Gastroesophageal sphincter (tissue), 4 donors: ENCODE results near the gene SSH2. TPM values are rescaled to one million over a fixed set of nuclear protein-coding genes. Genes with fewer than 3 reads are reported as not detected.
A peak's percentile ranks its signal among the peaks of the same experiment; 100 is the strongest.
"Not testable (repeated sequence)": the region's sequence is repeated elsewhere in the genome, so short reads cannot be mapped to it uniquely, and the experiment has no call there.

Source experiments
- ATAC-seq: fragments of 150-250 bp; one replicate; pipeline ENCODE4 v1.9.1; 2016; ENCODE audit warnings: mild to moderate bottlenecking, moderate library complexity
- H3K27ac ChIP-seq, 4 donors: fragments of 200-600 bp; sonication (generic) in 3 of 4; 1 replicate in 3 of 4; 2 replicates in 1 of 4; pipeline ENCODE4 v1.5.1; 2016 to 2019
- H3K27me3 ChIP-seq: fragments of 200-600 bp; sonication (generic); one replicate; pipeline ENCODE4 v1.5.1; 2019
- H3K36me3 ChIP-seq, 2 donors: fragments of 200-600 bp; sonication (generic); one replicate each; pipeline ENCODE4 v1.5.1; 2019; ENCODE audit warnings: control low read depth in 1 of 2
- H3K4me1 ChIP-seq, 3 donors: fragments of 200-600 bp; sonication (generic); 1 replicate in 2 of 3; 2 replicates in 1 of 3; pipeline ENCODE4 v1.5.1; 2016 to 2019; ENCODE audit warnings: control low read depth in 2 of 3
- H3K4me3 ChIP-seq, 2 donors: fragments of 200-600 bp; sonication (generic); one replicate each; pipeline ENCODE4 v1.5.1; 2019; ENCODE audit warnings: mild to moderate bottlenecking in 1 of 2, moderate library complexity in 1 of 2
- H3K9me3 ChIP-seq, 3 donors: fragments of 200-600 bp; sonication (generic); one replicate each; pipeline ENCODE4 v1.5.1; 2017 to 2019; ENCODE audit warnings: control low read depth in 2 of 3
- CTCF ChIP-seq, 4 experiments: fragments of 200-600 bp in 2 of 4; fragments of 450-650 bp in 2 of 4; sonication (generic) in 1 of 4; IDR thresholded peaks; one replicate each; pipeline ENCODE4 v1.5.1; 2017 to 2019; ENCODE audit warnings: antibody characterized with exemption in 4 of 4, mild to moderate bottlenecking in 2 of 4, moderate library complexity in 2 of 4
- EP300 ChIP-seq: sonication (generic); formaldehyde crosslinking; IDR thresholded peaks from one replicate; pipeline ENCODE4 v1.6.1; 2017; ENCODE audit warnings: antibody characterized with exemption, mild to moderate bottlenecking
- POLR2A ChIP-seq, 2 donors: fragments of 450-650 bp; IDR thresholded peaks; one replicate each; pipeline ENCODE4 v1.6.1; 2017; ENCODE audit warnings: antibody characterized with exemption in 2 of 2, mild to moderate bottlenecking in 2 of 2, moderate library complexity in 1 of 2
- POLR2AphosphoS5 ChIP-seq: sonication (generic); formaldehyde crosslinking; IDR thresholded peaks from one replicate; pipeline ENCODE4 v1.6.1; 2017; ENCODE audit warnings: antibody characterized with exemption
- WGBS, 2 donors: methylation state at CpG; one replicate each; pipeline ENCODE4 v1.1.5; 2018; ENCODE audit warnings: low coverage in 1 of 2; 5-methylcytosine and 5-hydroxymethylcytosine counted together
- total RNA-seq, 4 donors: library from RNA; depleted of rRNA; stranded (reverse); fragments of >200 nt; gene quantifications; one replicate each; pipeline ENCODE4 v1.1.0, GENCODE V29; 2016

SSH2 gene
- total RNA-seq, 4 donors from 2014 or later: 16.0 to 39.7 (median 24.9) TPM

- ATAC-seq: no peak
- Histone ChIP-seq H3K9me3 (no peaks in the 10 kb centered on the region), H3K27ac (peak overlapping the region in 3 of 4 donors; percentile 17 to 56 (median 49)), H3K4me1 (peaks cover 11 to 56% (median 22%) of the 10 kb centered on the region in 3 donors), H3K27me3 (no peaks in the 10 kb centered on the region), H3K36me3 (peaks cover 0 to 9% of the 10 kb centered on the region in 2 donors), H3K4me3 (no peak overlapping the region)
- TF ChIP-seq POLR2AphosphoS5 (no peak), CTCF (IDR thresholded peaks at IDR 0.05) (peak in 1 of 4 experiments; percentile 18), POLR2A (IDR thresholded peaks at IDR 0.05) (no peak)
- 35 to 66% methylated on average over 2 of the region's 2 CpGs for WGBS, 2 donors
Measured at GRCh38 chr17:29682054-29682453, 248.0 kb downstream of the SSH2 start.

- Histone ChIP-seq H3K4me3 (no peak overlapping the region), H3K4me1 (peaks cover 9 to 60% (median 22%) of the 10 kb centered on the region in 3 donors), H3K27ac (peak overlapping the region; percentile 66 to 78 (median 74)), H3K27me3 (no peaks in the 10 kb centered on the region), H3K9me3 (no peaks in the 10 kb centered on the region), H3K36me3 (peaks cover 0 to 16% of the 10 kb centered on the region in 2 donors)
- no peak for ATAC-seq
- TF ChIP-seq POLR2AphosphoS5: no peak
- no peak for TF ChIP-seq POLR2A (IDR thresholded peaks at IDR 0.05)
- TF ChIP-seq CTCF (IDR thresholded peaks at IDR 0.05): no peak
- TF ChIP-seq EP300: no peak
- WGBS, 2 donors: 11 to 75% methylated on average over 1 of the region's 1 CpG
Measured at GRCh38 chr17:29677824-29678223, 252.2 kb downstream of the SSH2 start.

- Histone ChIP-seq H3K4me3 (no peak overlapping the region), H3K9me3 (no peaks in the 10 kb centered on the region), H3K27me3 (no peaks in the 10 kb centered on the region), H3K4me1 (peaks cover 5 to 55% (median 18%) of the 10 kb centered on the region in 3 donors), H3K27ac (peak overlapping the region; percentile 66 to 78 (median 74)), H3K36me3 (peaks cover 0 to 21% of the 10 kb centered on the region in 2 donors)
- 34 to 44% methylated on average over 3 of the region's 3 CpGs for WGBS, 2 donors
- peak; percentile 96 for ATAC-seq
- TF ChIP-seq POLR2AphosphoS5 (peak; percentile 82), EP300 (no peak)
Measured at GRCh38 chr17:29677221-29677791, 252.7 kb downstream of the SSH2 start.

GRCh38 chr17:29675961-29676360 lies 254.1 kb downstream of the SSH2 start:
- H3K4me3 ChIP-seq: peak overlapping the region in 1 of 2 donors; percentile 31
- peak overlapping the region in 2 of 4 donors; percentile 66 to 78 for H3K27ac ChIP-seq
- not testable (repeated sequence) for H3K9me3 ChIP-seq, H3K27me3 ChIP-seq, ATAC-seq
- 93 to 100% methylated on average over 4 to 8 of the region's 8 CpGs for WGBS, 2 donors
- H3K4me1 ChIP-seq: peaks cover 5 to 45% (median 15%) of the 10 kb centered on the region in 3 donors
- peaks cover 0 to 34% of the 10 kb centered on the region in 2 donors for H3K36me3 ChIP-seq

- WGBS, 2 donors: 64 to 86% methylated on average over 1 of the region's 1 CpG
- H3K36me3 ChIP-seq: peaks cover 0 to 46% of the 10 kb centered on the region in 2 donors
- H3K27me3 ChIP-seq: no peaks in the 10 kb centered on the region
- no peaks in the 10 kb centered on the region for H3K9me3 ChIP-seq
- no peak overlapping the region for H3K4me3 ChIP-seq
- ATAC-seq: no peak
- TF ChIP-seq POLR2AphosphoS5 (no peak), EP300 (no peak), POLR2A (IDR thresholded peaks at IDR 0.05) (no peak), CTCF (IDR thresholded peaks at IDR 0.05) (no peak)
- no peak overlapping the region for H3K27ac ChIP-seq
- peaks cover 5 to 38% (median 15%) of the 10 kb centered on the region in 3 donors for H3K4me1 ChIP-seq
Measured at GRCh38 chr17:29674281-29674680, 255.7 kb downstream of the SSH2 start.

- ATAC-seq: no peak
- no peak overlapping the region for H3K4me3 ChIP-seq
- 69 to 94% methylated on average over 2 to 5 of the region's 5 CpGs for WGBS, 2 donors
- H3K4me1 ChIP-seq: peaks cover 0 to 12% (median 3%) of the 10 kb centered on the region in 3 donors
- H3K36me3 ChIP-seq: peaks cover 0 to 71% of the 10 kb centered on the region in 2 donors
- H3K27me3 ChIP-seq: no peaks in the 10 kb centered on the region
- H3K9me3 ChIP-seq: no peaks in the 10 kb centered on the region
- TF ChIP-seq CTCF (IDR thresholded peaks at IDR 0.05): no peak
- no peak for TF ChIP-seq POLR2A (IDR thresholded peaks at IDR 0.05)
- no peak overlapping the region for H3K27ac ChIP-seq
Measured at GRCh38 chr17:29671661-29672060, 258.4 kb downstream of the SSH2 start.
